Colon (tissue), 2 donors: ENCODE results near the gene SSTR4.

Experiments used
- FAIRE-seq: peaks from 2 replicates; lab custom pipeline; 2012; peaks lifted over from hg19 to GRCh38; lab: Jason Lieb, UNC
- donor health status: control.
- donor health status: control.

The SSTR4 gene

GRCh38 chr20:23065266-23066201 is 30.4 kb downstream of the SSTR4 start:
- no peak for FAIRE-seq

- FAIRE-seq, result no peak
Measured at GRCh38 chr20:23066772-23067171, 31.7 kb downstream of the SSTR4 start.

- no peak for FAIRE-seq
Measured at GRCh38 chr20:23068283-23068682, 33.2 kb downstream of the SSTR4 start.

GRCh38 chr20:23069108-23069507 is 34.0 kb downstream of the SSTR4 start:
- no peak for FAIRE-seq

DNA sequence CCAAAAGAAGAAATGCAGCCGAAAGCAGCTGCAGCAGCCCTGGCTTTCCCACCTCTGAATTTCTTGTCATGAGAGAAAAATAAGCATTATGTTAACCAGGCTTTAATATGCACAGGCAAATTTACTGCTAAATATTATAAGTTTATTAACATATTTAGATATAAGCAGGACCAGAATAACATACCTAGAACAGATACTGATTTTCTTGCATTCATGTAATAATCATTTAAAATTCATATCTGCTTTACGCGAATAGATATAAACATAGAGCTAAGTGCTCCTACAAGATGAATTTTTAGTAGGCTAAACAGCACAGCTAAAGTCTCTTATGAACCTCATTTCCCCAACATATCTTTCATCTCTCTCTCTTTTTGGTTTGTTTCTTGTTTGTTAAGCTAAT is 36.3 kb downstream of the SSTR4 start:
- FAIRE-seq, result no peak

DNA sequence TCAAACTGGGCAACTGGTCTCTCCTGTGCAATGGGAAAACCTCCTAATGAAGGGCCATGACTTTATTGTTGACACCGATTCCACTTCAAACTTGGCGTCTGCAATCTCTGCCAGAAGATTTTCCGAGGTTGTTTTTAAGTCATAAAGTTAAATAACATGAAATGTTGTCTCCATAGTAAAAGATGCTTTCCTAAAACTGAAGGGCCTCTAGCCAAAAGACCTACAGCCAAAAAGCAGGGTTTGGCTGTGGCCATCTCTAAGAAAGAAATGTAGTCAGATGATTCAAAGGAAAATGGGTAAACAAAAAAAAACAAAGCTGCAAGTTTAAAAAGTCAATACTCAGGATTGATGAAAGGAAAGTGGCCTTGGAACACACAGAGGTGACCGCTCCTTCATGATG is 36.9 kb downstream of the SSTR4 start:
- no peak for FAIRE-seq

GRCh38 chr20:23072892-23073586 is 37.9 kb downstream of the SSTR4 start:
- no peak for FAIRE-seq

- FAIRE-seq, result no peak
Measured at GRCh38 chr20:23074052-23074451, 38.9 kb downstream of the SSTR4 start.

DNA sequence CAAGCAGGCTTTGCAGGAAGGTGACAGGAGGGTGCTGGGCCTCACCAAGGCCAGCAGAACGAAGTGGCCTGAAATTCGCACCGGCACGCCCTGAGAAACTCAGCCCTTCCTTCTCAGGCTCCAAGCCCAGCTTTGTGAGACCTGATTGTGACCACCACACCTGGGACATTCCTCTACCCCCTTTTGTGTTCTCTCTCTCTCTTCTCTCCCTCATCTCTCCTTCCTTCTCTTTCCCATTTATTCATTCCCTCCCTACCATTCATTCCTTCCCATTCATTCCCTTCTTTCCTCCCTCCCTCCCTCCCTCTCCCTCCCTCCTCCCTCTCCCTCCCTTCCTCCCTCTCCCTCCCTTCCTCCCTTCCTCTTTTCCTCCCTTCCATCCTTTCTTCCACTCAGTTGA is 42.2 kb downstream of the SSTR4 start:
- no peak for FAIRE-seq

DNA sequence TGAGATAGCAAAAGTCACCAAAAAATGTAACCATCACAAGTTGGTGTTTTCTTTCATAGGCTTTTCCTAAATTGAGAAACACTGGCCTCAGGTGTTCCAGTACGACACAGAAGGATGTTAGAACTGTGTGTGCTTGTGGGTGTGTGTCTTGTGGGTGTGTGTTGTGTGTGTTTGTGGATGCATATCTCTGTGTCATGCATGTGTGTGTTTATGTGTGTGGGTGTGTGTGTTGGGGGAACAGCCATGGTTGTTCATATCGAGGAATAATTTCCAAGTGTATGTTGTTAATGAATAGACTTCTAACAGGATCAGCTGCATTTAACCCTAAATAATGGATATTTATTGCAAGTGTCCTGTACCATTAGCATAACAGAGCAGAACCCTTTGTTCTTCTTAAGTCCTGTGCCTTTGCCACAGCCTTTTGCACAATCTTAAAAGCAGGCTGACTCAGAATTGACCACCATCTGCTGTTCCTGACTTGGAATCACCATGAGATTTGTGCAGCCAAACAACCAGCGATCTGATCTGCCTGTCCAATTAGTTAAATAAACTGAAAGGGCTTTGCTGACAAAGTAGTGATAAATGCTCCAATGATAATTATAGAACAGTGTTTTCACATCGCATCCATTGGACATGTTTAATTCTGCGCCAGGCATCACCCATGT is 43.4 kb downstream of the SSTR4 start:
- no peak for FAIRE-seq

GRCh38 chr20:23079016-23079351 is 43.9 kb downstream of the SSTR4 start:
- no peak for FAIRE-seq

- FAIRE-seq, result no peak
Measured at GRCh38 chr20:23079926-23080325, 44.8 kb downstream of the SSTR4 start.

DNA sequence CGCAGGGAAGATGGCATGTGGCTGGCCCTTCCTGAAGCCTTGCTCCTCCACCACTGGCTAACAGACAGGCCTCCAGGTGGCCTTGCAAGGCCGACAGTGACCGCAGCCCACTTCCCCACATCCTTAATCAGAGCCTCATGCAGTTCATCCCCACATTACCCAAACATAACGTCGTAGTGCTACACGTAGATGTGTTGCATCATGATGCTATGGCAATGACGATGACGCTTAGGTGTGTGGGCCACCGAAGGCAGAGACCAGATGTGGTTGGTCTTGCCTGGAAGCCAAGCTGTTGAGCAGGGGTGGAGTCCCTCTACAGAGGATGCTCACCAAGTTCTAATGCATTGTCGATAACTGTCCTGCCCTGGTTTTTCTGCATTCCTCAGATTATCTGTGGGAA is 45.4 kb downstream of the SSTR4 start:
- FAIRE-seq, result no peak

GRCh38 chr20:23081263-23081819 is 46.2 kb downstream of the SSTR4 start:
- FAIRE-seq, result no peak

DNA sequence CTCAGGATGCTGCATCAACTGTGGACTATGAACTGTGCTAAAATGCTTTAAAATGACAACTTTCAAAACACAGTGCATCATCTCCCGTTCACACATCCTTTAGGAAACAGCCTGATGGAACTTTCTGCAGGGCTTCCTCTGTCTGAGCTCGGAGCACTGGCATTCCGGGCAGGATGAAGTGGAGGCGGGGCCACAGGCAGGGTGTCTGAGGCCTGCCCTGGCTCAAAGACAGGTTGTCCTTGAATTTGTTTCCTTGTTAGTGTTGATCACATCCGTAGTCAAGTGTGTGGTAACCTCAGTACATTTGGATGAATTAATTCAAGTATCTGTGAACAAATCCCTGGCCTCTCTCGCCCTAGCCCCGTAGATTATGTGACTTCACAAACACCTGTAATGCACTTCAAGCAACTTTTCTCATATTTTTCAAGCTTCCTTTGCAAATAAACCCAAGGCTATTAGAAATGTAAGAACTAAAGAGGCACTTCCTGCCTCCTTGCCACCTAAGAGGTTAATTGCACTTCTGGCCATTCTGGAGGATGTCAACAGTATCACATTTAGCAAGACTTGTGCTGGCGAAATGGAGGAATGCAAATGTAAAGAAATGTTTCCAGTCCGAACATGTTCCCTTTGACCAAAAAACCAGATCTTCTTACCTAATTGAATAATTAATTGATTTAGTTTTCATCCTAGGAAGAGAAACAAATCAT is 47.9 kb downstream of the SSTR4 start:
- FAIRE-seq, result no peak

DNA sequence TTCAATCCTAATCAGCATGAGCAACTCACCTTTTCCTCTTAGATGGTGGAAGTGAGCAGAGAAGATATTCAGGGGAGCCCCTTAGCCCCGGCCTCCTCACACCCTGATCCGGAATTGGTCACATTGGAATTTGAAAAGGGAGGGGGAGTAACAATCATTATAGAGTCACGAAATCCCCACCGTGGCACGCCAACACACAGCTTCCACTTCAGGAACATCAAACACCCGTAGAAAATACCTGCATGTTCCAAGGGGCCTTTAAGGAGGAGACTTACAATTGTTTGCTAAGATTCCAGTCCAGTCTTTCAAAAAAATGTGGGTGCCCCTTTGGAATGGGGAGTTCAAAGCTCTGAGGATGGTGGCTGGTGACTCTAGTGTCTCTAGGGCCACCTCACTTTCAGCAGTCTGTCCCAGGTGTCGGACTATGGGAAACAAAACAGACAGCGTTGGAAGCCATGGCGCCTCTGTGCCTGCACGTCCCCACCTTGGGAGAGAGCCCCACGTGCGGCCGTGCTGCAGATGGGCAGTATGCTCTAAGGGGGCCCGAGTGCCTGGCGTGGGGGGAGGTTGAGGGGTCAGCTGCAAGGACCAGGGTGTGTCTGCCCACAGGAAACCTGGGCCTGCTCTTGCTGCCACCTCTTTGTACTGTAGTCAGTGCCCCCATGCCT is 48.6 kb downstream of the SSTR4 start:
- FAIRE-seq, result no peak

DNA sequence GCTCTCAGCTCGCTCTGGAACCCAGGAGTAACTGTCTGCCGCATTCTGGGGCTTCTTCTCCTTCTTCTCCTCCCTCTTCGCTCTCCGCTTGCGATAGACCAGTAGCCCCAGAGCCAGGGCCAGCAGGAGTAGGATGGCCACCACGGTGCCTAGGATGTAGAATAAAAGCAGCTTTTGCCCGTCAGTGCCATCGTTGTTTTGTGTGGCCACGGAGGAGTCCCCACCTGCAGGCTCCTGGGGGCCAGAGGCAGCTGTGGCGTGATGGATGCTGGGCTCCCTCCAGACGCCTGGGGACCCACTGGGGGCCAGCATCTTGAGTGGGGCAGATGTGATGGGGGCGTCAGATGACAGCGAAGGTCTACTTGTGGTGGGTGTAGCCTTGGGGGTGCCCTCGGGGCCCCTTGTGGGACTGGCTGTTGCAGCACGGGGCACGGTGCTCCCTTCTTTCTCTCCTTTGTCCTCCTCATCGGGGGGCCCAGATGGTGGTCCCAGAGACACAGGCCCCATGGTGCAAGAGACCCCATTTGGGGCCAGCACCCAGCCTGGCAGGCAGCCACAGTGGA is 49.3 kb downstream of the SSTR4 start:
- FAIRE-seq, result no peak

- FAIRE-seq, result no peak
Measured at GRCh38 chr20:23084845-23085365, 49.8 kb downstream of the SSTR4 start.

DNA sequence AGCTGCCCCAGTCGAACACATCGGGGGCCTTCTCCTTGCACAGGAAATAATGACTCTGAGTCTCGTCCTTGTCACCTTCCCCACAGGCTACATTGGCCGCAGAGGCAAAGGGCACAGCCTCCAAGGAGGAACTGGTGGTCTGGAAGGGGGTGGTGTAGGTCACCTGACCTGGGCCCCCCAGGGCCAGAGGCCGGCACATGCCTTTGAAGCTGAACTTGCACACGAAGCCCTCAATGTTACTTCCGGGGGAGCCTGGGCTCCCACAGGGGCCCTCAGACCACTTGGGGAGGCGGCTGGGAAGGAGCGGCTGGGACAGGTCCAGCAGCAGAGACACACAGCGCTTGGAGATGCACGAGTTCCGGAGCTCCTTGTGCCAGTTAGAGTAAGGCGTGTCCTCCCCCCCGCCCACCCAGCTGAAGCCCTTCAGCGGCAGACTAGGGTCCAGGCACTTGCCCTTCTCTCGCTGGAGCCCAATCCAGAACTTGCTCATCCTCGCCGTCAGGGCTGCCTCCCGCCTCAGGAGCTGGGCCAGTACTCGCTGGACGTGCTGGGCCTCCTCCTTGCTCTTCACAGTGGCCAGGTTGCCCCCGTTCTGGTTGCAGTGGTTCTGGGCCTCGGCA is 50.4 kb downstream of the SSTR4 start:
- FAIRE-seq, result no peak

DNA sequence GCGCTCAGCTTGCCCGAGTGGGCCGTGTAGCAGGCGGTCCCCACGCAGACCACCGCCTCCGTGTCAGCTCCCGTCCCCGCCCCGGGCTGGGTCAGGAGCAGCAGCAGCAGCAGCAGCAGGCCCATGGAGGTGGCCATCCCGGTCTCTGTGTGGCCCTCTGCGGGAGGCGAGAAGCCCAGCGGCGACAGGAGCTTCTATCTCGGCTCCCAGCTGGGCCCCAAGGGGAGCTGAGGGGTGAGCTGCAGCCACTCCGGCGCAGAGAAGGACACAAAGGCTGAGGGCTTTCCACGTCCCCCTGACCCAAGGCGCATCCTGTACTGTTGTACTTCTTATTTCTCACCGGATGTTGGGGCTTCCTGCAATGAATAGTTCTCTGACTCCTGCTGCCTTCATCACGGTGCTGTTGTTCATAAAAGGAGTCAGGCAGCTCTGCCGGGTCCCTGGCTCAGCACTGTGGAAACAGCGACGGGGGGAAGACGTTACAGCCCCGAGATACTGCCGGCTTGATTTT is 51.0 kb downstream of the SSTR4 start, which contains the start of gene CD93:
Gene CD93, minus strand, starts transcription at position 269 of the 511 bp plus-strand sequence. Its CDS starts 132 bp downstream, at position 137.
- no peak for FAIRE-seq
